Mucosa of descending colon (tissue), 3 donors: ENCODE data around the gene CDIPT. TPM values are rescaled to one million over a fixed set of nuclear protein-coding genes. Genes with fewer than 3 reads are reported as not detected.
A peak's percentile ranks its signal among the peaks of the same experiment; 100 is the strongest.

Source experiments
- ATAC-seq: fragments of 200-7000 bp; cut with Tn5 transposase; one replicate; pipeline ENCODE4 v1.9.1; 2020; ENCODE audit warnings: mild to moderate bottlenecking, moderate library complexity
- DNase-seq, 3 donors: peaks; one replicate each; pipeline ENCODE4 v3.0.0-alpha.2; 2020
- H3K36me3 ChIP-seq: fragments of 200-600 bp; one replicate; pipeline ENCODE4 v1.8.0; 2021; ENCODE audit warnings: low read depth, mild to moderate bottlenecking
- H3K4me1 ChIP-seq: fragments of 200-600 bp; one replicate; pipeline ENCODE4 v1.8.0; 2021; ENCODE audit warnings: low read depth, mild to moderate bottlenecking
- H3K4me3 ChIP-seq: fragments of 200-600 bp; one replicate; pipeline ENCODE4 v1.8.0; 2021; ENCODE audit warnings: mild to moderate bottlenecking
- H3K9me3 ChIP-seq: fragments of 200-600 bp; one replicate; pipeline ENCODE4 v1.8.0; 2021; ENCODE audit warnings: mild to moderate bottlenecking
- CTCF ChIP-seq: fragments of 200-600 bp; IDR thresholded peaks from one replicate; pipeline ENCODE4 v1.8.0; 2022; ENCODE audit warnings: antibody characterized with exemption, mild to moderate bottlenecking
- intact Hi-C, 2 donors: fragments of 100-400 bp; cut with DNase I in 1 of 2; cut with micrococcal nuclease in 1 of 2; formaldehyde crosslinking; loops; one replicate each; pipeline versions ENCODE4 v1.11.0 to v1.11.1; 2022; cut with DNase I, micrococcal nuclease
- total RNA-seq, 3 donors: library from RNA; stranded (reverse); fragmentation: NEBNext Ultra II Directional in 2 of 3; extraction: Animal tissue kit (Norgen Biotek cat#: 25700) in 2 of 3; gene quantifications; one replicate each; pipeline versions ENCODE4 v1.2.1 to v1.2.4, GENCODE V29; 2021 to 2023
- donor health status: DM: no; HTN: no; CAD: no; lungs with moderate emphysema.
- donor health status: DM: no; HTN: no; CAD: no.
- donor health status: DM: no; HTN: yes; CAD: no.

Gene CDIPT
- total RNA-seq, 3 donors from 2014 or later, result 53.1 to 102 (median 90.5) TPM

DNA sequence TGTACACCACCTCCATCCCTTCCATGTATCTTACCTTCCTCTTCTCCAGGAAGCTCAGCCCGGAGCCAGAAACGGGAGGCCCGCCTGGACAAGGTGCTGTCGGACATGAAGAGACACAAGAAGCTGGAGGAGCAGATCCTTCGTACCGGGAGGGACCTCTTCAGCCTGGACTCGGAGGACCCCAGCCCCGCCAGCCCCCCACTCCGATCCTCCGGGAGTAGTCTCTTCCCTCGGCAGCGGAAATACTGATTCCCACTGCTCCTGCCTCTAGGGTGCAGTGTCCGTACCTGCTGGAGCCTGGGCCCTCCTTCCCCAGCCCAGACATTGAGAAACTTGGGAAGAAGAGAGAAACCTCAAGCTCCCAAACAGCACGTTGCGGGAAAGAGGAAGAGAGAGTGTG is 43.5 kb downstream of the CDIPT start:
- intact Hi-C loops, result no loop called here
- Histone ChIP-seq H3K9me3 (no peaks in the 10 kb centered on the region), H3K36me3 (no peaks in the 10 kb centered on the region), H3K4me1 (peaks cover 72% of the 10 kb centered on the region), H3K4me3 (no peak overlapping the region)
- peak; percentile 62 to 68 (median 62) for DNase-seq
- peak; percentile 20 for TF ChIP-seq CTCF
- no peak for ATAC-seq

- intact Hi-C loops, result no loop called here
- ATAC-seq, result no peak
These were observed 44.9 kb downstream of the CDIPT start for GRCh38 chr16:29818082-29818481.

DNA sequence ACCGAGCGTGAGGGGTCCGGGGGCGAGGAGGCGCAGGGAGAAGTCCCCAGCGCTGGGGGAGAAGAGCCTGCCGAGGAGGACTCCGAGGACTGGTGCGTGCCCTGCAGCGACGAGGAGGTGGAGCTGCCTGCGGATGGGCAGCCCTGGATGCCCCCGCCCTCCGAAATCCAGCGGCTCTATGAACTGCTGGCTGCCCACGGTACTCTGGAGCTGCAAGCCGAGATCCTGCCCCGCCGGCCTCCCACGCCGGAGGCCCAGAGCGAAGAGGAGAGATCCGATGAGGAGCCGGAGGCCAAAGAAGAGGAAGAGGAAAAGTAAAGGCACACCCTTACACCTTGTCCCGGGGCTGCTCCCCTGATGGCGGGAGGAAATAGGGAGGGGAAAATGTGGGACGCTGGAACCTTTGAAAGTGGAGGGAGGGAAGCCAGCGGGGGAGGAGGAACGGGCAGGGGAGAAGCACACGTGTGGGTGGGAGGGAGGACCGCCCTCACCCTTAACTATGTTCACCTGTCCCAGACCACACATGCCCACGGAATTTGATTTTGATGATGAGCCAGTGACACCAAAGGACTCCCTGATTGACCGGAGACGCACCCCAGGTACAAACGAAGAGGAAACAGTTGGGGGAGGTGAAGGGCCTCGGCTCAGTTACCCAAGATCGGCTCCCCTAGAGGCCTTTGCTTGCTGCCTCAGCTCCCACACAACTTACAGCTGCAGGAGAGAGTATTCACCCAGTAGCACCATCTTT is 46.2 kb downstream of the CDIPT start:
- TF ChIP-seq CTCF, result no peak
- ATAC-seq, result peak; percentile 23
- H3K36me3 ChIP-seq, result no peaks in the 10 kb centered on the region
- intact Hi-C loops, result no loop called here
- peak; percentile 70 to 85 (median 82) for DNase-seq
- no peaks in the 10 kb centered on the region for H3K9me3 ChIP-seq
- peaks cover 64% of the 10 kb centered on the region for H3K4me1 ChIP-seq
- H3K4me3 ChIP-seq, result peak overlapping the region; percentile 50

More at GRCh38 chr16:29818082-29818481, 44.9 kb downstream of the CDIPT start:
- TF ChIP-seq CTCF, result no peak
- no peaks in the 10 kb centered on the region for H3K36me3 ChIP-seq
- no peak overlapping the region for H3K4me3 ChIP-seq
- no peak for DNase-seq
- no peaks in the 10 kb centered on the region for H3K9me3 ChIP-seq
- H3K4me1 ChIP-seq, result peaks cover 63% of the 10 kb centered on the region

DNA sequence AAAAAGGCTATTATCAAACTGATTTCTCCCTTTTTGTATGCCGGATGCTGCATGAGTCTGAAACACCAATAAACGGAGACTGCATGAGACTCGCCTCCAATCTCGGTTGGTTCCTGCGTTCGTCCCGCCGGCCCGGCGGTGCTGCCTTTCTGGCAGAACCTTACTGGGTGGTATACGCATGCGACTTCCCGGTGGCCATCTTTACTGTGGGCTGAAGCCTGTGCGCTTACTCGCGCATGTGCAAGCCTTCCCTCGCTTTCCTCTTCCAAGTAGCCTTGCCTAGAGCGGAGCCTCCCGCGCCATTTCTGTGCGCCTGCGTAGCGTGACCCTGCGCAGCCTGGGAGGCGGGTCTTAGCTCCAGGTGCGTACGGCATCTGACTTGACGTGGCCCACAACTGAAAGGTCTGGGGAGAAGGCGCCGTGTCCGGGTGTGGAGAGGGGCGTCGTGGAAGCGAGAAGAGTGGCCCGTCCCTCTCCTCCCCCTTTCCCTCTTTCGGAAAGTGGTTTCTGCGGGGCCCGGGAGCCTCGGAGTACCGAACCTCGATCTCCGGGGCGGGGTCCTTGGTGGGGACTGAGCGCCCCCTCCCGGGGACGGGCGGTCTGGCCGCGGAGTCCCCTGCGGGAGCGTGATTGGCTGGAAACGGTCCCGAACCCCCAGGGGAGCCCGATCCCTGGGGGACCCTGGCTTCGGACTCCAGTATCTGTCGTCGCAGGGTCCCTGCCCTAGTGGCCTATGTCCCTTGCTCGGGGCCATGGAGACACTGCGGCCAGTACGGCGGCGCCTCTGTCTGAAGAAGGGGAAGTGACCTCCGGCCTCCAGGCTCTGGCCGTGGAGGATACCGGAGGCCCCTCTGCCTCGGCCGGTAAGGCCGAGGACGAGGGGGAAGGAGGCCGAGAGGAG is 47.0 kb downstream of the CDIPT start, which contains the start of gene PAGR1:
Gene PAGR1, plus strand, starts transcription at position 360 of the 901 bp plus-strand sequence. Its CDS starts 374 bp downstream, at position 734.
- Histone ChIP-seq H3K9me3 (no peaks in the 10 kb centered on the region), H3K36me3 (no peaks in the 10 kb centered on the region), H3K4me3 (peak within 1 kb of the TSS; percentile 50), H3K4me1 (peaks cover 62% of the 10 kb centered on the region)
- peak; percentile 84 for TF ChIP-seq CTCF
- peak; percentile 99 for DNase-seq
- ATAC-seq, result peak; percentile 75
- intact Hi-C loops, result no loop called here

DNA sequence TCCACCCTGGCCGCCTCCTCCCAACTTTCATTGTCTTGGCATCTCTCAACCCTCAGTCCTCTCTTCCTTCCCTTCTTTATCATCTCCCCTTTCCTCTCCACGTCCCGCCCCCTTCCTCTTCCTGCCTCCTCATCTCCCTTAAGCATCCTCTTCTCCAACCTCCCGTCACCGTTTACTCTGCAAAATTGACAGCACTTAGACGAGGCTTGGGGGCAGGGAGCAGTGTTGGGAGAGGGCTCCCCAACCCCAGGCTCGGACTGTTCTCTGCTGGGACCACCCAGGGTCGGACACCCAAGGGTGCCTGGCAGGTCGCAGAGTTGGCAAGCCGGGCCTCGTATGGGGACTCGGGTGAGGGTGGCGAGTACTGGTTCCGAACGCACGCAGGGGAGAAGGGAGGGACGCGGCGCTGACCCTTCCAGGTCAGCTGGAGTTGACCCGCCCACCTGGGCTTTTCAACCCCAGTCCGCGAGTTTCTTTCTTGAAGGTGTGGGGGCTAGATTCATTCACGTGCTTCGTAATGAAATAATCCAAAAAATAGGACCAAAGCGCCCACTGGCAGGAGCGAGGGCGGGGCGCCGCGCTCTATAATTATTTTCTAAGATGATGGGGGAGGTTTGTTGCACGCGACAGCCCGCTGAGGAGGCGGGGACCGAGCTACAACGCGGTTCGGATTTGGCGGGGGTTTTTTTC is 47.8 kb downstream of the CDIPT start:
- peak; percentile 62 to 78 (median 68) for DNase-seq
- no peak for ATAC-seq
- Histone ChIP-seq H3K4me1 (peaks cover 69% of the 10 kb centered on the region), H3K4me3 (no peak overlapping the region), H3K9me3 (no peaks in the 10 kb centered on the region), H3K36me3 (no peaks in the 10 kb centered on the region)
- no peak for TF ChIP-seq CTCF
- intact Hi-C loops, result no loop called here
